Transverse colon (tissue), 4 donors: ENCODE results near the gene PSMD4. TPM values are rescaled to one million over a fixed set of nuclear protein-coding genes. Genes with fewer than 3 reads are reported as not detected.
"Not testable (repeated sequence)": the region's sequence is repeated elsewhere in the genome, so short reads cannot be mapped to it uniquely, and the experiment has no call there.

ENCODE experiments used
- DNase-seq: peaks from one replicate; pipeline ENCODE4 v3.0.0-alpha.2; 2019
- H3K27ac ChIP-seq, 4 donors: fragments of 200-600 bp; sonication (generic); 2 replicates each; pipeline ENCODE4 v1.5.1; 2016 to 2018; ENCODE audit warnings: inconsistent platforms in 4 of 4
- H3K27me3 ChIP-seq: fragments of 200-600 bp; sonication (generic); 2 replicates; pipeline ENCODE4 v1.5.1; 2017; ENCODE audit warnings: inconsistent platforms
- H3K36me3 ChIP-seq, 4 donors: fragments of 200-600 bp; sonication (generic); 2 replicates each; pipeline ENCODE4 v1.5.1; 2017 to 2019; ENCODE audit warnings: inconsistent platforms in 4 of 4
- H3K4me1 ChIP-seq, 4 donors: fragments of 200-600 bp; sonication (generic); 2 replicates each; pipeline ENCODE4 v1.5.1; 2017 to 2020; ENCODE audit warnings: inconsistent platforms in 4 of 4
- H3K4me3 ChIP-seq, 4 donors: fragments of 200-600 bp; sonication (generic); 1 replicate in 1 of 4; 2 replicates in 3 of 4; pipeline versions ENCODE4 v1.5.1 to v1.6.1; 2017 to 2019; ENCODE audit warnings: inconsistent platforms in 4 of 4
- H3K9me3 ChIP-seq, 2 donors: fragments of 200-600 bp; sonication (generic); 2 replicates each; pipeline ENCODE4 v1.5.1; 2017 to 2019; ENCODE audit warnings: inconsistent platforms in 2 of 2
- EP300 ChIP-seq: sonication (generic); formaldehyde crosslinking; IDR thresholded peaks from one replicate; pipeline ENCODE4 v1.6.1; 2017; ENCODE audit warnings: antibody characterized with exemption, low read depth
- POLR2A ChIP-seq: fragments of 450-650 bp; IDR thresholded peaks from one replicate; pipeline ENCODE4 v1.6.1; 2016; ENCODE audit warnings: antibody characterized with exemption, mild to moderate bottlenecking, moderate library complexity
- POLR2AphosphoS5 ChIP-seq, 3 donors: sonication (generic); formaldehyde crosslinking; IDR thresholded peaks; one replicate each; pipeline ENCODE4 v1.6.1; 2016; ENCODE audit warnings: antibody characterized with exemption in 3 of 3
- WGBS, 2 donors: methylation state at CpG; one replicate each; pipeline ENCODE4 v1.1.5; 2018; ENCODE audit warnings: low coverage in 1 of 2; 5-methylcytosine and 5-hydroxymethylcytosine counted together
- in situ Hi-C, 4 donors: fragments of 200-750 bp; cut with MboI; loops; one replicate each; pipeline versions ENCODE4 v1.15.0 to v1.15.1; 2017; ENCODE audit warnings: low sequenced_read_pairs in 3 of 4, low pct_ligation_motif_present in 1 of 4, low pct_unique_long_range_greater_than_20kb in 1 of 4
- intact Hi-C: fragments of 100-400 bp; cut with DNase I; formaldehyde crosslinking; loops from one replicate; pipeline ENCODE4 v1.15.1; 2023; ENCODE audit warnings: low total_unique reads
- total RNA-seq, 4 donors: library from RNA; depleted of rRNA; stranded (reverse); fragments of >200 nt; gene quantifications; one replicate each; pipeline ENCODE4 v1.1.0, GENCODE V29; 2016
- TF ChIP-seq, protein P1 (sequence below), 5 experiments: fragments of 200-600 bp in 3 of 5; fragments of 450-650 bp in 2 of 5; sonication (generic) in 3 of 5; IDR thresholded peaks; 1 replicate in 2 of 5; 2 replicates in 3 of 5; pipeline ENCODE4 v1.5.1; 2016 to 2017; ENCODE audit warnings: antibody characterized with exemption in 5 of 5, inconsistent platforms in 3 of 5, mild to moderate bottlenecking in 2 of 5, moderate library complexity in 1 of 5

Gene PSMD4
- 100 to 1,000 TPM in 1 of 4 donors, 10 to 100 TPM in 3; 41.9 to 111 (median 79.5) TPM for total RNA-seq

DNA sequence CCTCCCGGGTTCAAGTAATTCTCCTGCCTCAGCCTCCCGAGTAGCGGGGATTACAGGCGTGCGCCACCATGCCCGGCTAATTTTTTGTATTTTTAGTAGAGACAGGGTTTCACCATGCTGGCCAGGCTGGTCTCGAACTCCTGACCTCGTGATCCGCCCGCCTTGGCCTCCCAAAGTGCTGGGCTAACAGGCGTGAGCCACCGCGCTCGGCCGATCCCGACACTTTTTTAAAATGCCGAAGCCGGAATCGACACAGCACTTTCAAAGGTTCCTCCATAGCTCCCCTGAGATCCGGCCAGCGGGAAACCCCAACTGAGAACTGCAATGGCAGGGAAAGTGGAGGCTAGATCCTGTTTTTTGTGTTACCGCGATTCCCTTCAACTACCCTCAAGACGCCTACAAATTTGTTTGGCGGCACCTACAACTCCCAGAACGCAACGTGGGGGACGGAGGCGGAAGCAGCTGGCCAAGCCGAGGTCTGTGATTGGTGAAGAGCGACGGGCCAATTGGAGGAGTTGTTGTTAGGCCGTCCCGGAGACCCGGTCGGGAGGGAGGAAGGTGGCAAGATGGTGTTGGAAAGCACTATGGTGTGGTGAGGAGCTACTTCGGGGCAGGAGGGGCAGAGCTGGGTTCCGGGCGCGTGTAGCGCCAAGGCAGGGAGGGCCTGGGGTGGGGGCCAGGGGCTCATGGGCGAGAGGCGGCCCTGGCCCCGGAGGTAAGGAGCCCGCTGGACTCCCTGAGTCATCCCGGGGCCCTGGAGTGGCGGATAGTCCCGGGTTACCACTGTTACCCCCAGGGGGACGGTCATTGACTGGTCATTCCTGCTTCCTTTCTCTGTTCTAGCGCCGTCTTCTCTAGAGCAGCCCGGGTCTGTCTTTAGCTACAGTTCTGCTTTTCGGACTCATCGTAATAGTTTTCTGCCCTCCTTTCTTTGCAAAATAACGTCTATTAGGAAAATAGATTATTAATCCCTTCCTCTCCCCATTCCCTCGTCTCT lies at the start of gene PSMD4:
Gene PSMD4 (plus strand): TSS at position 518 of the 997 bp plus-strand sequence. CDS start 49 bp downstream, at position 567.
- no peaks in the 10 kb centered on the region for H3K9me3 ChIP-seq
- TF ChIP-seq, protein P1, sequence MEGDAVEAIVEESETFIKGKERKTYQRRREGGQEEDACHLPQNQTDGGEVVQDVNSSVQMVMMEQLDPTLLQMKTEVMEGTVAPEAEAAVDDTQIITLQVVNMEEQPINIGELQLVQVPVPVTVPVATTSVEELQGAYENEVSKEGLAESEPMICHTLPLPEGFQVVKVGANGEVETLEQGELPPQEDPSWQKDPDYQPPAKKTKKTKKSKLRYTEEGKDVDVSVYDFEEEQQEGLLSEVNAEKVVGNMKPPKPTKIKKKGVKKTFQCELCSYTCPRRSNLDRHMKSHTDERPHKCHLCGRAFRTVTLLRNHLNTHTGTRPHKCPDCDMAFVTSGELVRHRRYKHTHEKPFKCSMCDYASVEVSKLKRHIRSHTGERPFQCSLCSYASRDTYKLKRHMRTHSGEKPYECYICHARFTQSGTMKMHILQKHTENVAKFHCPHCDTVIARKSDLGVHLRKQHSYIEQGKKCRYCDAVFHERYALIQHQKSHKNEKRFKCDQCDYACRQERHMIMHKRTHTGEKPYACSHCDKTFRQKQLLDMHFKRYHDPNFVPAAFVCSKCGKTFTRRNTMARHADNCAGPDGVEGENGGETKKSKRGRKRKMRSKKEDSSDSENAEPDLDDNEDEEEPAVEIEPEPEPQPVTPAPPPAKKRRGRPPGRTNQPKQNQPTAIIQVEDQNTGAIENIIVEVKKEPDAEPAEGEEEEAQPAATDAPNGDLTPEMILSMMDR (IDR thresholded peaks at IDR 0.05): peak in 1 of 5 experiments; percentile 17
- TF ChIP-seq POLR2A (peak; percentile 86), EP300 (no peak), POLR2AphosphoS5 (IDR thresholded peaks at IDR 0.05) (peak; percentile 92 to 93 (median 93))
- DNase-seq: peak; percentile 95
- peak within 1 kb of the TSS; percentile 90 to 92 (median 92) for H3K4me3 ChIP-seq
- no peaks in the 10 kb centered on the region for H3K36me3 ChIP-seq
- in situ Hi-C loops: no loop called here
- intact Hi-C loops: loop anchor here (5.0 kb wide), 1 partner anchor 57 kb away; the partner anchor contains the start of gene PIP5K1A
- H3K27me3 ChIP-seq: no peaks in the 10 kb centered on the region
- WGBS, 2 donors: 0 to 16% methylated on average over 5 to 56 of the region's 56 CpGs
- peaks cover 6 to 14% (median 10%) of the 10 kb centered on the region in 4 donors for H3K4me1 ChIP-seq
- peak within 1 kb of the TSS; percentile 88 to 90 (median 88) for H3K27ac ChIP-seq

DNA sequence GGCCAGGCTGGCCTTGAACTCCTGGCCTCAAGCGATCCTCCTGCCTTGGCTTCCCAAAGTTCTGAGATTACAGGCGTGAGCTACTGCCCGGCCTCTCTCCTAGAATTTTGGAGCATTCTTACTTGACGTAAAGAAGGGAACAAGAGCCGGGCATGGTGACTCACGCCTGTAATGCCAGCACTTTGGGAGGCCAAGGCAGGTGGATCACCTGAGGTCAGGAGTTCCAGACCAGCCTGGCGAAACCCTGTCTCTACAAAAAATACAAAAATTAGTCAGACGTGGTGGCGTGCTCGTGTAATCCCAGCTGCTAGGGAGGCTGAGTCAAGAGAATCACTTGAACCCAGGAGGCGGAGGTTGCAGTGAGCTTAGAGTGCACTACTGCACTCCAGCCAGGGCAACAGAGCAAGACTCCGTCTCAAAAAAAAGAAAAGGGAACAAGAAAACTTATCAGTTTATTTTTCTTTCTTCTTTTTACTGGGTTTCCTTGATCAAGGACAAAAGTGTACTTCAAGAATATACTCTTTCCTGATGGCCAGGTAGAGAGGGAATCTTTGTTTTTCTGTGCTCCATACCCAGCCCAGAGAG lies 49.1 kb upstream of the PSMD4 start:
- intact Hi-C loops, DNase-seq, H3K9me3 ChIP-seq, H3K4me3 ChIP-seq, H3K27me3 ChIP-seq, in situ Hi-C loops, H3K27ac ChIP-seq: not testable (repeated sequence)
- 91 to 93% methylated on average over 6 to 12 of the region's 12 CpGs for WGBS, 2 donors
- Histone ChIP-seq H3K36me3 (peaks cover 0 to 22% (median 6%) of the 10 kb centered on the region in 4 donors), H3K4me1 (peaks cover 11 to 39% (median 19%) of the 10 kb centered on the region in 4 donors)

DNA sequence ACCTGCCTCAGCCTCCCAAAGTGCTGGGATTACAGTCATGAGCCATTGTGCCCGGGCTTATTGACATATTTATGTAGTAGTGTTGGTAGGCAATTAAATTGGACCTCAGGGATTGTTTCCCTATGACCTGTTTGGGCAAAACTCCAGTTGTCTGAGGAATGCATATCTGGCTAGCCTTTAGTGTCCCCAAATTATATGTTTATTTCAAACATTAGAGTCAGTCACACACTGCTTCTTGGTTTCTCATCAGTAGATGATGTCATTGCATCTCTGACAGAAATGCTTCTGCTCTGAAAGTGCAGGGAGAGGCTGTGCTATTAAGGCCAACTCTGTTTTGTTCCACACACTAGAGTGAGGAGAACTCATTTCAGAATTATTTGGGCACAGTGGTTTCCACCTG lies 43.7 kb upstream of the PSMD4 start:
- no peak overlapping the region for H3K4me3 ChIP-seq
- H3K9me3 ChIP-seq: no peaks in the 10 kb centered on the region
- no peak for TF ChIP-seq EP300
- no peak for TF ChIP-seq POLR2AphosphoS5 (IDR thresholded peaks at IDR 0.05)
- no peak for TF ChIP-seq POLR2A
- TF ChIP-seq, protein P1 (IDR thresholded peaks at IDR 0.05): no peak
- in situ Hi-C loops: no loop called here
- no peak for DNase-seq
- intact Hi-C loops: loop anchor here (5.0 kb wide), 1 partner anchor 1139 kb away; no protein-coding TSS in a partner anchor
- no peak overlapping the region for H3K27ac ChIP-seq
- H3K27me3 ChIP-seq: no peaks in the 10 kb centered on the region
- peaks cover 0 to 9% (median 0%) of the 10 kb centered on the region in 4 donors for H3K4me1 ChIP-seq
- WGBS, 2 donors: 76% methylated on average over 1 of the region's 1 CpG; no CpG with 5 or more reads in 1 of the 2 donors
- H3K36me3 ChIP-seq: peaks cover 0 to 22% (median 6%) of the 10 kb centered on the region in 4 donors

DNA sequence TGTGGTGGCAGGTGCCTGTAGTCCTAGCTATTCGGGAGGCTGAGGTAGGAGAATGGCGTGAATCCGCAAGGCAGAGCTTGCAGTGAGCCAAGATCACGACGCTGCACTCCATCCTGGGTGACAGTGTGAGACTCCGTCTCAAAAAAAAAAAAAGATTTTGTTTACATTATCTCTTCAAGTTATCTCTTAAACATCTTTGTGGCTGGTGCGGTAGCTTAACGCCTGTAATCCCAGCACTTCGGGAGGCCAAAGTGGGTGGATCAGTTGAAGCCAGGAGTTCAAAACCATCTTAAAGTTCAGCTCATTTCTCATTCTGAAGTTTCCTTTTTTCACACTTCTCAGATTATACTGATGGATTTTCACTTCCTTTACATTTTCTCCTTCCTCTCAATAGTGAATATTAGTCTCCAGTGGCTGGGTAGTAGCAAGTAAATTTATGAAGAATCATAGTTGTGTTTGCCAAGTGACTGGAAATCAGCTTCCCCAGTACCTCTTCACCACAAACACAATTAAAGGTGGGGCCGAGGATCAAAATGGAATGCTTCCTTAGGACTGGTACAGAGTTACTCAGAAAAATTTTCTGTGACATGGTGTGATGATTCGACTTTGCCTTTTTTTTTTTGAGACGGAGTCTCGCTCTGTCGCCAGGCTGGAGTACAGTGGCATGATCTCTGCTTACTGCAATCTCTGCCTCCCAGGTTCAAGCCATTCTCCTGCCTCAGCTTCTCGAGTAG lies 42.4 kb upstream of the PSMD4 start:
- in situ Hi-C loops: no loop called here
- no peaks in the 10 kb centered on the region for H3K27me3 ChIP-seq
- H3K9me3 ChIP-seq: no peaks in the 10 kb centered on the region
- 77 to 83% methylated on average over 13 to 15 of the region's 15 CpGs for WGBS, 2 donors
- TF ChIP-seq POLR2AphosphoS5 (IDR thresholded peaks at IDR 0.05): no peak
- no peak for TF ChIP-seq POLR2A
- TF ChIP-seq, protein P1 (IDR thresholded peaks at IDR 0.05): no peak
- TF ChIP-seq EP300: no peak
- H3K36me3 ChIP-seq: peaks cover 0 to 15% (median 1%) of the 10 kb centered on the region in 4 donors
- intact Hi-C loops: loop anchor here (5.0 kb wide), 1 partner anchor 1140 kb away; no protein-coding TSS in a partner anchor
- no peak overlapping the region for H3K27ac ChIP-seq
- no peak overlapping the region for H3K4me3 ChIP-seq
- no peak for DNase-seq
- H3K4me1 ChIP-seq: peaks cover 0 to 8% (median 0%) of the 10 kb centered on the region in 4 donors
